Right hindlimb (tissue), 1 donor: Measurements from ENCODE around the gene HLCS.
A peak's percentile ranks its signal among the peaks of the same experiment; 100 is the strongest.
"Not testable (repeated sequence)": the region's sequence is repeated elsewhere in the genome, so short reads cannot be mapped to it uniquely, and the experiment has no call there.

Source experiments
- DNase-seq: peaks from one replicate; pipeline ENCODE4 v3.0.0-alpha.2; 2018

HLCS gene

DNA sequence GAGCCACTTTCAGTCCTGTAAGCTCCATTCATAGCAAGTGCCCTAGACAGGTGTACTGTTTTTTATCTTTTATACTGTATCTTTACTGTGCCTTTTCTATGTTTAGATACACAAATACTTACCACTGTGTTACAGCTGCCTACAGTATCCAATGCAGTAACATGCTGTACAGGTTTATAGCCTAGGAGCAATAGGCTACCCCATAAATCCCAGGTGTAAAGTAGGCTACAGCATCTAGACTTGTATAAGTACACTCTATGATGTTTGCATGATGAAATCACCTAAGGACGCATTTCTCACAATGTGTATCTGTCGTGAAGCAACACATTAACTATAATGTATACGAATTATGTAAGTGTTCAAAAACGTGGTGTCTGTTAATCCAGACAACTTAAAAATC is 10.7 kb downstream of the HLCS start:
- DNase-seq: no peak

DNA sequence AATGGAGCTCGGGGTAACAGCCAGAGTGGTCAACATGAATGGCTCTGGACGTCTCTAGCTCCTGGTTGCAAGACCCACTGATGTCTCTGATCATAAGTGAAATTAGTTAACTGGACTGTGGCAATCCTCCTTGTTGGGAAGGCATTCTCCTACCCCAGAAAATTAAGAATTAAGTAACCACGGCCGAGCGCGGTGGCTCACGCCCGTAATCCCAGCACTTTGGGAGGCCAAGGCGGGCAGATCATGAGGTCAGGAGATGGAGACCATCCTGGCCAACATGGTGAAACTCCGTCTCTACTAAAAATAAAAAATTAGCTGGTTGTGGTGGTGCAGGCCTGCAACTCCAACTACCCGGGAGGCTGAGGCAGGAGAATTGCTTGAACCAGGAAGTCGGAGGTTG is 14.1 kb downstream of the HLCS start:
- DNase-seq: not testable (repeated sequence)

DNA sequence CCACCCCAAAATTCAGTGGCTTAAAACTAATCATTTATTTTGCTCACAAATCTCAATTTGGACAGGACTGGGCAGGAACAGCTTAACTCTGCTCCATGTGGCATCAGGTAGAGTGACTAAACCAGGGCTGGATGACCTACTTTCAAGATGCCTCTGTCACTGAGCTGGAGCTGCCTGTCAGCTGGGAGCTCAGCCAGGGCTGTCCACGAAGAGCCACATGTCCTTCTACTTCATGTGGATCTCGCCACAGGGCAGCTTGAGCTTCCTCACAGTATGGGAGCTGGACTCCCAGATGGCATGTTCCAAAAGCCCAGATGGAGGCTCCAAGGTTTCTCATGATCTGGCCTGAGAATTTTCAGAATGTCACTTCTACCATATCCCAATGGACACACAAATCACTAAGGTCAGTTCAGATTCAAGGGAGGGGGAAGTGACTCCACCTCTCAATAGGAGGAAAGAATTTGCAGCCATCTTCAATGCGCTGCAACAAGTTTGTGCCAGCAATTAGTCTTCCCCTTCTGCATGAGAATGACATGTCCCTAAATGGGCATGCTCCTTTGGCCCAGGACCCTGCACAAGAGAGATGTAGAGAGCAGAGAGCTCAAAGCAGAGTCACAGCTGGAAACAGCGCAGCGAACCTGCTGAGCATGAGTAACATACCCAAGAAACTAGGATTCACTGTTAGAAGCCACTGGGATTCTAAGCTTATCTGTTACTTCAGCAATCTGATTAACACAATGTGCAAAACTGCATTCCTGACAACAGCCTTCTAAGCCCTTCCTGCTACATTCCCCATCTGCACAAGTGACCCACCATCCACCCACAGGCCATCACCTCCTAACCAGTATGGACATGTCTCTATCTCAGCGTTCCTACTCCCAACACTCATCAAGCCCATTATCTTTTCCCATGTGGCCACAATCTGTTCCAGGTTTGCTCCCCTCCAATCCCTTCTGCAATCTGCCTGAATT is 17.0 kb downstream of the HLCS start:
- DNase-seq: no peak

DNA sequence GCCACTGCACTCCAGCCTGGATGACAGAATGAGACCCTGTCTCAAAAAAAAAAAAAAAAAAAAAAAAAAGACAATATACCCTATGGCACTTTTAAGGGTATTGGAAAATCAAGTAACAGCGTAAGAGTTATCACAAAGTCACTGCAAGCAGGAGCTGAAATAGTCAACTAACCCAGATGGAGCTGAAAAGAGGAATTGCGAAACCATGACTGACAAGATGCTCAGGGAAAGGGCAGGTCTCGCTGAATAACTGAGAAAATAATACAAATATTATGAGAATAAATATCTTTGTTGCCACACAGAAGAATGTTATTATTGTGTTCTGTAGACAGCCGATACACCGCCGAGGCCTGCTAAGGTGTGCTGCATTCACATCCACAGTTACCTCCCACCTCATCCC is 17.8 kb downstream of the HLCS start:
- DNase-seq: no peak

DNA sequence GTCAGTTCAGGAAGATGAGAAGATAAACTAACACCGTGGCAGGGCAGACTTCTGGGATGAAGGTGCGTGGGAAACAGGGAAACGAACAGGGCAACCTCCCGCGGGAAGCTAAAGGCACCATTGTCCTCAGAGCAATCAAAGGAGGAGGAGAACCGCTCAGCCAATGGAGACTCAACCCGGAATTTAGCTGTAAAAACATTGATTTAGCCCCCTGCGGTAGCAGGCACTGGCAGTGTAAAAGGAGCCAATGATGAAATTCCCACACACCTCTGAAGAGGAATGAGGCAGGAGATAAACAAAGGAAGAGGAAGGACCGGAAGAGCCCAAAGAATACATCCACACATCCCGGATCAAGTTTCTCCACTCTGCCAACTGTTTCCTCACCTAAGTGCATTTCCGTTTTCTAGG is 19.5 kb downstream of the HLCS start:
- DNase-seq: no peak

DNA sequence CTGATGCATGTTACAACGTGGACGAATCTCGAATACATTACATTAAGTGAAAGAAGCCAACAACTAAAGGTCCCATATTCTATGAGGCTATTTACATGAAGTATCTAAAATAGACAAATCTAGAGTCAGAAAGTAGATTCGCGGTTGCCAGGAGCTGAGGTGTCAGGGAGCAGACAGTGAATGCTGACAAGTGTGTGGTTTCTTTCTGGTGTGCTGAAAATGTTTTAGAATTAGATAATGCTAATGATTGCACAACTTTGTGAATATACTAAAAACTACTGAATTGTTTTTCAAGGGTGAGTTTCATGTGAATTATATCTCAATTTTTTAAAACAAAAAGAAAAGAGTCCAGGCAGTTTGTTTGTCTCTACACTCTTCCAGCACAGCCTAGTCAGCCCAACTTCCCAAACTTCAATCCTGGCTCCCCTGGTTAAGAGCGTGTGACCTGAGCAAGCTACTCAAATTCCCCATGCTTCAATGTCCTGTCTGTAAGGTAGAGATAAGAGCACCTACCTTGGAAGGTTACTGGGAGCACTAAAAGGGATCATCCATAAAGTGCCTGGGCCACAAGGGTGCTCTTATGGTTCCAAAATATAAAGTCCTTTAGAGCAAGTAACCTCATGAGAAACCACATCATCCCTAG is 20.9 kb downstream of the HLCS start:
- DNase-seq: no peak

DNA sequence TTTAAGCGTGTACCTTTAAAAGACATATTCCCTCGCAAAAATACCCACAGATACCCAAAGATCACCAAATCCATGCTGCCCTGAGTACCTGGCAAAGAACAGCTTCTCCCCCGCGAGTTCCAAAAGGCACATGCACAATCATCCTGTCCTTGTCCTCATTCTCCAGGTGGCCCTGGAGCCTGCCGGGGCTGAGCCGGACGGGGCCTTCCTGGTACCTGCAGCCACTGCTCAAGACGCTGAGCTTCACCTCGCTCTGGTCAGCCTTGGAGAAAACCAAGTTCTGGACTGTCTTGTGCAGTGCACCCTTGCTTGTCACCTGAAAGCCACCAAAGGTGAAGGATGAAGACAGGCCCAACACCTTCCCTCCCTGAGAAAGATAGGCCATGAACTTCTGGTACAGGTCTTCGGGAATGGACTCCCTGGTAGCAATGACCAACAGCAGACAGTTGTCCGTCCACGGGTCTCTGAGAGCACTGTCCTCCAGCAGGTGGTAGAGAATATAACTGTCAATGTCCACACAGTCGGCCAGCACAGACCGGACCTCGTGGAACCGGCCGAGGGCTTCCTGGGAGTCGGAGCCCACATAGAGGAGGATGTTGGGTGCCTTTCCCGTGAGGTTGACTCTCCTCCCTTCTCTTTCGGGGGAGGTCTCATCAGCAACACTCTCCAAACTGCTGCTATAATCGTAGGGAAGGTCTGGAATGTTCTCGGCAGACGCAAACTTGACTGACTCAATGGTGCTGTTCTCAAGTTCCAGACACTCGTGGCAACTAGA is 29.9 kb downstream of the HLCS start:
- no peak for DNase-seq

DNA sequence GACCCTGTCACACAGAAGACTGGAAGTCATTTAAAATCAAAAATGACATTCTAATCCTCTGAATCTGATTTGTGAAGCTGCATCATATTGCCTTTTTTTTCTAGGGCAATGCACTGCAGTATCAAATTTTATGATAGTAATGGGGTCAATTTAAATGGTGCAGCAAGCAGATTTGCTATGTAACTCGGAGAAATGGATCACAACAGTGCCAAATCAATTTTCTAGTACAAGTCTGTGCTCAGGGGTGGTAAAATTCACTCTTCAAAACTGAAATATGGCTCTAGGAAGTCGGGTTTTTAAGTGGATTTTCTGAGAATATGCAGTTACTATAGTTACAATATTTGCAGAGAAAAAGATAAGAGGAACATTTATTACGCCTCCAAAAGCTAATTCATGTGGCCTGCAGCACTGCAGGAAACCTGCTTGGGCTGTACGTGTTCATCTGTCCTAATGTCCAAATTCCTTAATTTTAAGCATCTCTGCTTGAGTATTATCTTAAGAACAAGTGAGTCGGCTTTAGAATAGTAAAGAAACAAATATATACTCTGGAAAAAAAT is 31.5 kb downstream of the HLCS start:
- DNase-seq: no peak

DNA sequence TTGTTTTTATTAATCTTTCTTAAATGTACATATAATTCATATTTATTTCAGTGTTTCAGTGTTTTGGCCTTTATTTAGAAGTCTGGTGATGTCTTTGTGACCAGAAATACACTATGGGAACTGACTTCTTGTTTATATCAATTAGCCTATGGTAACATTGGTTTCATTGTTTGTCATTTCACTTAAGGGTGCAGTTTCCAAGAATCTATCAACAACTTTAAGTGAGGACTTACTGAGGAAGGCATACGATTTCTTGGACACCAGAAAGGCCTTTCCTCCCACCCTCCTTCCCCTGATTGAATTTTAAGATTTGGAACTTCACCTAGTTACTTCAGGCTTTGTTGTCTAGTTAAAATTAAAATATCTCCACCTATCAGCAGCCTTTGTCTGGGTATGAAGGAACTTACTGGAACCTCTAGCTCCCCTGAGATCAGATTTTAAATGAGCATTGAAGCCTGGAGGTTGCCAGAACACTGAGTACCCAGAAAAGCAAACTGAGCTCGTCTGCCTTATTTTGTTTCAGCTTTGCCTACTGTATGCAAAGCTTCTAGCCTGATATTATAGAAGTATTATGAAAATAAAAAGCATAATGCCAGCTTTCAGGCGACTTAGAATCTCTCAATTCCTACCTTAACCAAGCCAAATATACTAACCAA is 34.2 kb downstream of the HLCS start:
- no peak for DNase-seq

DNA sequence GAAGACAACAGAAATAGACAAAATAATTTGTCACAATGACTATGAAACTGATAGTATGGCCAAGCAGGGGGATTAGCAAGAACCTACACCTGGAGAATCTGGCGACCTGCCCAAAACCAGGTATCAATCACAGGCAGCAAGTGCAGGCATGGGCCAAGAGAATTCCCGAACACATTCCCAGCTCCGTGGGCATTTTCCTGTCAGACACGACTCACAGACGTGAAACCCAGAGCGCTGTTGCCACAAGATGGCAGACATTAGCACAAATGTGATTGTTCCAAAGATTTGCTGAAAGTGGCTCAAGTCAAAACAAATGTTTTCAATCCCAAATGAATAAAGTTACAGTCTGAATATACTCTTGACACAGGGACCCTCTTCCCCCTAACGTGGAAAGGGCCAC is 36.8 kb downstream of the HLCS start:
- no peak for DNase-seq

DNA sequence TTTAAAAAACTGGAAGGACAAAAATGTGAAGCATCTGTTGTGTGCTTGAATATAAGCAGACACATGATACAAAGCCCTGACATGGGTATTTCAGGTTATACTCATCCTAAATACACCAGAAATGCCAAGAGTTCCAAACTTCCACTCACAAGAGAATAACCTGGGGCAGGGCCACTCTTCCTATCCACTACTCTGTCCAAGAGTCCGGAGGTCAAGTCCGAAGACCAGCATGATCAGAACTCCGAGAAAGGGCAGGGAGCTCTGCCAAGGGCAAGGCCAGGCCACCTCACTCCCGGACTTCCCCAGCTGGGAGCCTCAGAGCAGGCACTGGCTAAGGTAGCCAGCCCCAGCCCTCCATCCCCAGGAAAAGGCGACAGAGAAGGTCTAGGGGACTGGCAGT is 37.5 kb downstream of the HLCS start:
- DNase-seq: no peak

DNA sequence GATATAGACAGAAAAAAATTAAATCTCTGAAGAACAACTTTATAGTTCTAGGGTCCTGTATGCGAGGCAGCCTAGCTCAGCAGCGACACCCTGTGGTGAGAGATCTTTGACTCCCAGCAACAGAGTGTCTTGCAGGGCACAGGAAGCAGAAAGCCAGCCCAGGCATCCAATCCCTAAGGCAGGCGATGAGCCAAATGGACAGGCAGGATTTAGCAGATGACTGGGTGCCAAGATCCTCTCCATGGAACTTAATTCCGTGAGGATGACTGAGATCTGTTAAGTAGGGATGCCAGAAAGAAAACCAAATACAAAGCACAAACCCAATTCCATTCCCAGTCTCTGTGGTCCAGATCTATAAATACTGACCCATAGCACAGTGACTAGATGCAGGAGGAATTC is 38.8 kb downstream of the HLCS start:
- DNase-seq: peak; percentile 89

DNA sequence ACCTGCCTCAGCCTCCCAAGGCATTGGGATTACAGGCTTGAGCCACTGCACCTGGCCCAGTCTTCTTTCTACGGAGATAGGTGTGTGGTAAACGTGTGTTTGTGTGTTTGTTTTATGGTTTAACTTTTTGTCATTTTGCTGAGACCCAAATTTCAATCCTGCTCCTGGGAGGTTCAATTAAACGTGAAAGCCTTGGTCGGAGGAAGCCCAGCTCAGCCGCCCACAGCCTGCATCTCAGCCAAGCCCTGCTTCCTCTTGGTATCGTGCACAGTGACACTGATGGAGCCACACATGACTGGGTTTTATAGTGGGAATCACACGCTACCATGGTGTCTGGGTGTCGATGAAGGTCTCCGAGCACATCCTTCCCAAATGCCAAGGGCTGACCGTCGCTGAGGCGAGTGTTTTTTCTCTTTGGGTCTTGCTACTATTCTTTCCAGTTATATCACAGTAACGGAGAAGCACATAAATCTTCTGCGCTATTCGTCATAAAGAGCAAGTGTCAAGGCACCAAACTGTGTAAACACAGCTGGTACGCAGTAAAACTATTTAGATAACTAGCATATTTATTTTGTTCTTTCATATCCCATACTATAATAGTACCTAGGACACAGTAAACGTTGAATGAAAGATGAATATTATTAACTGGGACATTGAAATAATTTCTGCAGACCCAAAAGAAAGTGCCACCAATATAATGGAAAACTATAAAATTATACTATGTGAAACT is 39.3 kb downstream of the HLCS start:
- DNase-seq: no peak

DNA sequence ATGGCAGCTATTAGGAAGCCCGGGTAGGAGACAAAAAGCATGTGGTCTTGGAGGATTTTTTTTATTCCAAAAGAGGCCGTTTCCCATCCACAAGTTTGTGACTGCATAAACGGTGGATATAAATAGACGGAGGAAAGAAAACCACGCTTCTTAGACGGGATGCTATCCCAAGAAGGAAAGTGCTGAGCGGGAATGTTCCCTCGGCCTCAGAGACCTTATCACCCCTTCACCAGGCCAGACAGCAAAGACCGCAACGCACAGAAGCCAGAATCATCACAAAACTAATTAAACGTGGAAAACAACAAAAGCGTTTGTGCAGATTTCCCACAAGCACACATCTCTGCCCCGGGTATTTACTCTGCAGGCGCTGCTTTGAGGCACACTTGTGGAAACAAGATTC is 43.2 kb downstream of the HLCS start:
- no peak for DNase-seq

DNA sequence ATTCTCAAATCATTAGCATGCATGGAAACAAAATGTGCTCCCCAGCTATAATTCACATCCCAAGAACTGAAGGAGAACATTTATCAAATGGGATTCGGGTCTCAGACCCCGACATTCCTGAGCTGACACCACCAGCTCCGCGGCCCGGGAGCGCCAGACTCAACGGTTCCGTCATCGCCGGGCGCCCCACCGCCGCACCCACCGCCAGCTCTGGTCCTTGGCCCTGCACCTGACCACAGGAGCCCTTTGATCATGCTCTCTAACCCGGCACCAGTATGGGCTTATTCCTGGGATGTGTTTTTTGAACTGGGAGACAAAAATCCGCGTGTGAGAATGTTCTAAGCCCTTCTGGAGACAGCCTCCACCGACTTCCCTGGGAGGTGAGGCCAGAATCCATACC is 43.6 kb downstream of the HLCS start:
- DNase-seq: no peak

DNA sequence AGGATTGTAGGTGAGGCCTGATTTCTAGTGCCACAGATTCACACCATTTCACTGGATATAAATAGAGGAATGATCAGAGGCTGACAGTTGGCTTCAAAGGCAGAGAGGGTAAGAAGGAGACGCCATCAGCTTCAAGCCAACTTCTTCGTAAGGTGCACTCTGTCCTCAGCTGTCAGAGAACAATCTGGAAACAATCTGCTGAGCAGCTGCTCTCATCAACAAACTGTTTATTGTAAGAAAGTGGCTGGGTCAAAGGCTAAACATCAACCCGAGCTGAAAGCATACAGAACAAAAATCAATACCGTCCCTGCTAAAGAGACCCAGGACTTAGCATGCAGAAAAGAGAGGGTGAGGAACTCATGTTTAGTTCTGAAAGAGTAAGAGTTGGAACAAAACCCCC is 48.2 kb downstream of the HLCS start:
- DNase-seq: no peak

DNA sequence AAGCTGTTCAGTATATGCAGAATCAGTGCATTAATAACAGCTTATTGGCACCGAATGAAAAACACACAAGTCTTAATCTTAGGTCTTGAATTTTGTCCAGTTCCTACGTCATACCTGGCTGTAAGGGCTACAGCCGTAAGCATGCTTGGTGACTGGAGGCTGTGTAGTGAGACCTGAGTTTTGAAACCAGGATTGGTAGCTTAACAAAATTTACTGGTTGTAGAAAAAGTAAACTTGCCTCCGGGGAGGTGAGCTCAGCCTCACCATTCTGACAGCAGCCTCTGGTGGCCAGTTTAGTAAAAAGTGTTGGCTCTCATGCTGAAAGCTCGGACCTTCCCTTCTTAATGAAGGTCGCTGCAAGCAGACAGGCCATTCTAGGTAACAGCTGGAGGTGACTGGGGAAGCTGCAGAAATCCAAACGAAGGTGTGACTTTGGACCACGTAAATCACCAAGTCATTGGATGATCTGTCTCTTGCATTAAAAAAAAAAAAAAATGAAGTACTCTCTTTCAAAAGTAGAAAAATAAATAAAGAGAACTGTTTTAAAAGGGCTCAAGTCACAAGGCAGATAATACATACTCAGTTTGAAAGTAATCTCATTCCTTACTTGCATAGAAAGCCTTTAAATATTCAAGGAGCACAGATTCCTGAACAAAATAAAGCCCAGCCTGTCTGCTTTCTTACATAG is 48.9 kb downstream of the HLCS start:
- DNase-seq: peak; percentile 44

DNA sequence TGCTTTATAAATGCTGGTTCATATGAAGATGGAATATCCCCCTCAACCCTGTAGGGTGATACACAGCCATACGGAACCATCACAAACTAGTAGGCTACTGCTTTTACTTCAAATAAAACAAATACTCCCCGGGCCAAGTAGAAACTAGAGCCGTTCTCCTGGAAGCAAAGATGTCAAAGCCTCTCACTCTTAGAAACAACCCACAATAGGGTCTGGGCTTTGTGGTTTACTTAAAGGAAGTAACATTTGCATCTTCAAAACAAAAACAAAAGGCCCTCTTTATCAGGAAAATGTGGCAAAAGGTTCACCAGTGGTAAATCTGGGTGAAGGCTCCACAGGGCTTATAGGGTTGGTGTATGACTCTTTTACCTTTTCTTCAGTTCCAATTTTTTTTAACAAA is 49.8 kb downstream of the HLCS start:
- DNase-seq: no peak

DNA sequence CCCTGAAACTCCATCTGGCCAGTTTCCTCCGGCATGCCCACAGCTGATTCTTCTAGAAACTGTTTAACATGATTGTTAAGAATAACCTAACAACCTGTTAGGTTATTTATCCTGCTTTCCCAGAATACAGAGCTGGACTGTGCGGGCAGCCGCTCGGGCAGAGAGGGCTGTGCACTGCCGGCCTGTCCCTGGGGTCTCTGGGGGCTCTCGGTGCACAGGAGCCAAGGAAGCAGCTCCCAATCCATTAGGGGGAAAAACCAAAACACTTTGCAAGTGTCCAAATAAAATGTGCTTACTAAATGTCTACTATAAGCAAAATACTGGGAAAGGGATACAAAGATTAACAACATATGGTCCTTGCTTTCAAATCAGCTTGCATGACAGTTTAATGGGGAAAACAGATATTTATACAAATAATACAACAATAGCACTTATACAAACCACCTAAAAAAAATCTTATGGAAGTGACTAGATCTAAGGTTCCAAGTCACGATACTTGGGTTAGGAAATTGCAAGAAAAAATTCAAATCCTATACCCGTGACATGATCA is 50.7 kb downstream of the HLCS start:
- DNase-seq: no peak

DNA sequence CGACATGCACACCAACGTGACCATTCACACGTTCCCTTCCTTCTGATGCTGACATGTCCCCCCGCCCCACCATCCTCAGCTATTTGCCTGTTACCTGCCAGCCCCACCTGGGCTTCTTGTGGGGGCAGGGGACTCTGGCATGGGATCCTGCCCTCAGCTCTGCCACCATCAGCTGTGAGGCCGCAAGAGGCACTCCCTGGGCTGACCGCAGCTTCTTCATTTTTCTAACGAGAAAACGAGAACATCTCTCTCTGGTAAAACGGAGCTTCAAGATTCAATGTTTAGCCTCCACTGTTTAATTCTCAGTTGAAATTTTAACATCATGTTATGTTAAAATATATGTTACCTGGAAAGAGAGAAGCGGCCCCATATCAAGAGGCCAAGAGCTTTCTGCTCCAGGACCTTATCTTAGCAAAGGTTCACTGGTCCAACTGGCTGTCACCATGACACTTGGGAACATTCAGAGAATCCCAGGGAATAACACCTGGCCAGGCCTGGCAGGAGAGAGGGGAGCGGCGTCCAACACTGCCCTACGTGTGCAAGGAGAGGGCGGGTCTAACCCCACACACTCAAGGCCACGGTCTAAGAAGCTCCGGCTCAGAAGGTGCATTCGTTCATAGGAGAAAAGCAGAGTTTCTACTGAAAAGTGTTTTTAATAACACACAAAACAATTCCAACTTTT is 51.3 kb downstream of the HLCS start:
- DNase-seq: no peak
